Measurements from ENCODE around the gene SGK1.
"Not testable (repeated sequence)": the region's sequence is repeated elsewhere in the genome, so short reads cannot be mapped to it uniquely, and the experiment has no call there.

The SGK1 gene

DNA sequence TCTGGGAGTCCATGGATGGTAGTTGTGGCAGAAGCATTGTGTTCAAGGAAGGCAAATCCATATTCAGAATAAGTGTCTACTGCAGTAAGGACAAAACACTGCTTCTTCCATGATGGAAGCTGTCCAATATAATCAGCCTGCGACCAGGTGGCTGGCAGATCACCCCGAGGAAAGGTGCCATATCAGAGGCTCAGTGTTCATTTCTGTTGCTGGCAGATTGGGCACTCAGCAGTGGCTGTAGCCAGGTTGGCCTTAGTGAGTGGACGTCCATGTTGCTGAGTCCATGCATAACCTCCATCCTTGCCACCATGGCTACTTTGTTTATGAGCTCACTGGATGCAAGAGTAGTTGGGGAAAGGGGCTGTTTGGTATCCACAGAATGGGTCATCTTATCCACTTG, 130.2 kb downstream of the SGK1 start:
- H3K9me3 ChIP-seq (ENCODE audit: control insufficient read depth in 2 of 2, low read length in 2 of 2) = no peaks in the 10 kb centered on the region
- H3K4me3 ChIP-seq (ENCODE audit: low read length in 2 of 2) = no peak overlapping the region
- no peaks in the 10 kb centered on the region for H3K36me3 ChIP-seq (ENCODE audit: control insufficient read depth in 2 of 2, insufficient read depth in 2 of 2, low read length in 2 of 2)
- H3K9ac ChIP-seq (ENCODE audit: low read length in 2 of 2) = no peak overlapping the region
- no peaks in the 10 kb centered on the region for H3K4me1 ChIP-seq (ENCODE audit: control insufficient read depth, insufficient read depth, low read length)
- no peaks in the 10 kb centered on the region for H3K27me3 ChIP-seq (ENCODE audit: control insufficient read depth in 1 of 2, insufficient read depth in 2 of 2, low read length in 2 of 2)
- no peak overlapping the region for H3K27ac ChIP-seq (ENCODE audit: low read length)

DNA sequence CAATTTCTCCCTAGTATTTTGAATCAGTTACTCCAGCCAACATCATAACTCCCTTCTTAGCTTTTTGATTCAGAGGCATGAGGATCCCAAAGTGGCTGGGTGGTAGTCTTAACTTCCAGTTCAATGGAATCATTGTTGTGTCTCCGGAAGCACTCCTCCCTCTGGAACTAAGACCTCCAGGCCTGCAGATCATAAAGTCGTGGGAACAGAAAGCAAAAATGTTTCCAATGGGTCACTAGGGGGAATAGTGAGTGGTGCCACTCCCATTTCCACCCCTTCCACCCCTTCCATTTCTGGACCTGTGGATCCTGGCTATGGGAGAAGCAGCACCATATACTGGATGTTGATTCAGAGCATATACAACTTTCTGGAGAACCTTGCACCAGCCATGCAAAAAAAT, 130.8 kb downstream of the SGK1 start:
- no peaks in the 10 kb centered on the region for H3K36me3 ChIP-seq (ENCODE audit: control insufficient read depth in 2 of 2, insufficient read depth in 2 of 2, low read length in 2 of 2)
- H3K9ac ChIP-seq (ENCODE audit: low read length in 2 of 2) = no peak overlapping the region
- no peaks in the 10 kb centered on the region for H3K9me3 ChIP-seq (ENCODE audit: control insufficient read depth in 2 of 2, low read length in 2 of 2)
- no peak overlapping the region for H3K4me3 ChIP-seq (ENCODE audit: low read length in 2 of 2)
- no peaks in the 10 kb centered on the region for H3K4me1 ChIP-seq (ENCODE audit: control insufficient read depth, insufficient read depth, low read length)
- H3K27ac ChIP-seq (ENCODE audit: low read length) = no peak overlapping the region
- no peaks in the 10 kb centered on the region for H3K27me3 ChIP-seq (ENCODE audit: control insufficient read depth in 1 of 2, insufficient read depth in 2 of 2, low read length in 2 of 2)

- Histone ChIP-seq H3K4me3 (ENCODE audit: low read length in 2 of 2) (no peak overlapping the region), H3K36me3 (ENCODE audit: control insufficient read depth in 2 of 2, insufficient read depth in 2 of 2, low read length in 2 of 2) (no peaks in the 10 kb centered on the region), H3K27ac (ENCODE audit: low read length) (no peak overlapping the region), H3K27me3 (ENCODE audit: control insufficient read depth in 1 of 2, insufficient read depth in 2 of 2, low read length in 2 of 2) (no peaks in the 10 kb centered on the region), H3K9ac (ENCODE audit: low read length in 2 of 2) (no peak overlapping the region), H3K4me1 (ENCODE audit: control insufficient read depth, insufficient read depth, low read length) (no peaks in the 10 kb centered on the region), H3K9me3 (ENCODE audit: control insufficient read depth in 2 of 2, low read length in 2 of 2) (no peaks in the 10 kb centered on the region)
These were observed 131.6 kb downstream of the SGK1 start for GRCh38 chr6:134186355-134186754.

DNA sequence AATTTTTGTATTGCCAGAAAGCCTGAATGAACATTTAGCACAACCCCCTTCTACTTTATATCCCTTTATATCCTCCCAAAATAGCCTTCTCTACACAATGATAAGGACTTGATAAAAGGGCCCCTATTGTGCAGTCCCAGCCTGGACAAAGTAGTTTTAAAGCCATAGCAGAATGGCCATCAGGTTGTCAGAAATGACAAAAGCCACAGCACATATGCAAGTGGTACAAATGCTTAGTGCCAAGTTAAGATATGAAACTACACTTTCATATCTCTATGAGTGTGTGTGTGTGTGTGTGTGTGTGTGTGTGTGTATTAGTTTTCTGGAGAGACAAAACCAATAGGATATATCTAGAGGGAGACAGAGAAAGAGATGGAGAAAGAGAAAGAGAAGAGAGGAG, 132.6 kb downstream of the SGK1 start:
- H3K9ac ChIP-seq (ENCODE audit: low read length in 2 of 2) = no peak overlapping the region
- H3K4me3 ChIP-seq (ENCODE audit: low read length in 2 of 2) = no peak overlapping the region
- H3K36me3 ChIP-seq (ENCODE audit: control insufficient read depth in 2 of 2, insufficient read depth in 2 of 2, low read length in 2 of 2) = no peaks in the 10 kb centered on the region
- H3K27ac ChIP-seq (ENCODE audit: low read length) = no peak overlapping the region
- no peaks in the 10 kb centered on the region for H3K9me3 ChIP-seq (ENCODE audit: control insufficient read depth in 2 of 2, low read length in 2 of 2)
- H3K4me1 ChIP-seq (ENCODE audit: control insufficient read depth, insufficient read depth, low read length) = no peaks in the 10 kb centered on the region
- H3K27me3 ChIP-seq (ENCODE audit: control insufficient read depth in 1 of 2, insufficient read depth in 2 of 2, low read length in 2 of 2) = no peaks in the 10 kb centered on the region

GRCh38 chr6:134183844-134184243, 134.1 kb downstream of the SGK1 start:
- Histone ChIP-seq H3K27ac (ENCODE audit: low read length) (no peak overlapping the region), H3K4me1 (ENCODE audit: control insufficient read depth, insufficient read depth, low read length) (no peaks in the 10 kb centered on the region), H3K9ac (ENCODE audit: low read length in 2 of 2) (no peak overlapping the region)

GRCh38 chr6:134182528-134182927, 135.4 kb downstream of the SGK1 start:
- Histone ChIP-seq H3K27ac (ENCODE audit: low read length) (no peak overlapping the region), H3K4me1 (ENCODE audit: control insufficient read depth, insufficient read depth, low read length) (peaks cover 5% of the 10 kb centered on the region), H3K4me3 (ENCODE audit: low read length in 2 of 2) (no peak overlapping the region), H3K9me3 (ENCODE audit: control insufficient read depth in 2 of 2, low read length in 2 of 2) (no peaks in the 10 kb centered on the region), H3K9ac (ENCODE audit: low read length in 2 of 2) (no peak overlapping the region), H3K27me3 (ENCODE audit: control insufficient read depth in 1 of 2, insufficient read depth in 2 of 2, low read length in 2 of 2) (no peaks in the 10 kb centered on the region), H3K36me3 (ENCODE audit: control insufficient read depth in 2 of 2, insufficient read depth in 2 of 2, low read length in 2 of 2) (no peaks in the 10 kb centered on the region)

More at GRCh38 chr6:134183844-134184243, 134.1 kb downstream of the SGK1 start:
- no peaks in the 10 kb centered on the region for H3K9me3 ChIP-seq (ENCODE audit: control insufficient read depth in 2 of 2, low read length in 2 of 2)
- H3K4me3 ChIP-seq (ENCODE audit: low read length in 2 of 2) = no peak overlapping the region
- H3K36me3 ChIP-seq (ENCODE audit: control insufficient read depth in 2 of 2, insufficient read depth in 2 of 2, low read length in 2 of 2) = no peaks in the 10 kb centered on the region
- H3K27me3 ChIP-seq (ENCODE audit: control insufficient read depth in 1 of 2, insufficient read depth in 2 of 2, low read length in 2 of 2) = no peaks in the 10 kb centered on the region

DNA sequence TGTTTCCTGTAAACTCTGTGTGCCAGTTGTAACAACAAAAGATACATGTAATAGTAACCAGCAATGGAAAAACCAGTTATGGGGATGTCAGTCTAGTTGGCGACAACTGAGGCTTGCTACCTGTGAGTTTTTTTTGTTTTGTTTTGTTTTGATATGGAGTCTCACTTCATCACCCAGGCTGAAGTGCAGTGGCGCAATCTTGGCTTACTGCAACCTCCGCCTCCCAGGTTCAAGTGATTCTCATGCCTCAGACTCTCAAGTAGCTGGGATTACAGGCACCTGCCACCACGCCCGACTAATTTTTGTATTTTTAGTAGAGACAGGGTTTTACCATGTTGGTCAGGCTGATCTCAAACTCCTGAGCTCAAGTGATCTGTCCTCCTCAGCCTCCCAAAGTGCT, 136.2 kb downstream of the SGK1 start:
- not testable (repeated sequence) for H3K36me3 ChIP-seq (ENCODE audit: control insufficient read depth in 2 of 2, insufficient read depth in 2 of 2, low read length in 2 of 2); H3K4me3 ChIP-seq (ENCODE audit: low read length in 2 of 2); H3K9ac ChIP-seq (ENCODE audit: low read length in 2 of 2); H3K9me3 ChIP-seq (ENCODE audit: control insufficient read depth in 2 of 2, low read length in 2 of 2); H3K4me1 ChIP-seq (ENCODE audit: control insufficient read depth, insufficient read depth, low read length); H3K27me3 ChIP-seq (ENCODE audit: control insufficient read depth in 1 of 2, insufficient read depth in 2 of 2, low read length in 2 of 2); H3K27ac ChIP-seq (ENCODE audit: low read length)

- not testable (repeated sequence) for H3K4me3 ChIP-seq (ENCODE audit: low read length in 2 of 2); H3K27ac ChIP-seq (ENCODE audit: low read length); H3K4me1 ChIP-seq (ENCODE audit: control insufficient read depth, insufficient read depth, low read length); H3K36me3 ChIP-seq (ENCODE audit: control insufficient read depth in 2 of 2, insufficient read depth in 2 of 2, low read length in 2 of 2); H3K9ac ChIP-seq (ENCODE audit: low read length in 2 of 2); H3K9me3 ChIP-seq (ENCODE audit: control insufficient read depth in 2 of 2, low read length in 2 of 2); H3K27me3 ChIP-seq (ENCODE audit: control insufficient read depth in 1 of 2, insufficient read depth in 2 of 2, low read length in 2 of 2)
These were observed 136.7 kb downstream of the SGK1 start for GRCh38 chr6:134181251-134181650.

DNA sequence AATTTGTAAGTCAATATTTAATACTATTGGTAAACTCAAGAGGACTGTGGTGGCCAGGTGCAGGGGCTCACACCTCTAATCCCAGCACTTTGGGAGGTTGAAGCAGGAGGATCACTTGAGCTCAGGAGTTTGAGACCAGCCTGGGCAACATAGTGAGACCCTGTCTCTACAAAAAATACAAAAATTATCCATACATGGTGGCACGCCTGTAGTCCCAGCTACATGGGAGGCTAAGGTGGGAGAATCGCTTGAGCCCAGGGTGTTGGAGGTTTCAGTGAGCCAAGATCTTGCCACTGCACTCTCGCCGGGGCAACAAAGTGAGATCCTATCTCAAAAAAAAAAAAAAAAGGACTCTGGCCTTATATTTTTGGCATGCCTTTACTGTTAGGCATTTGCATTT, 137.4 kb downstream of the SGK1 start:
- H3K4me3 ChIP-seq (ENCODE audit: low read length in 2 of 2); H3K36me3 ChIP-seq (ENCODE audit: control insufficient read depth in 2 of 2, insufficient read depth in 2 of 2, low read length in 2 of 2); H3K9me3 ChIP-seq (ENCODE audit: control insufficient read depth in 2 of 2, low read length in 2 of 2); H3K9ac ChIP-seq (ENCODE audit: low read length in 2 of 2); H3K27me3 ChIP-seq (ENCODE audit: control insufficient read depth in 1 of 2, insufficient read depth in 2 of 2, low read length in 2 of 2); H3K27ac ChIP-seq (ENCODE audit: low read length): not testable (repeated sequence)
- H3K4me1 ChIP-seq (ENCODE audit: control insufficient read depth, insufficient read depth, low read length) = peaks cover 17% of the 10 kb centered on the region

DNA sequence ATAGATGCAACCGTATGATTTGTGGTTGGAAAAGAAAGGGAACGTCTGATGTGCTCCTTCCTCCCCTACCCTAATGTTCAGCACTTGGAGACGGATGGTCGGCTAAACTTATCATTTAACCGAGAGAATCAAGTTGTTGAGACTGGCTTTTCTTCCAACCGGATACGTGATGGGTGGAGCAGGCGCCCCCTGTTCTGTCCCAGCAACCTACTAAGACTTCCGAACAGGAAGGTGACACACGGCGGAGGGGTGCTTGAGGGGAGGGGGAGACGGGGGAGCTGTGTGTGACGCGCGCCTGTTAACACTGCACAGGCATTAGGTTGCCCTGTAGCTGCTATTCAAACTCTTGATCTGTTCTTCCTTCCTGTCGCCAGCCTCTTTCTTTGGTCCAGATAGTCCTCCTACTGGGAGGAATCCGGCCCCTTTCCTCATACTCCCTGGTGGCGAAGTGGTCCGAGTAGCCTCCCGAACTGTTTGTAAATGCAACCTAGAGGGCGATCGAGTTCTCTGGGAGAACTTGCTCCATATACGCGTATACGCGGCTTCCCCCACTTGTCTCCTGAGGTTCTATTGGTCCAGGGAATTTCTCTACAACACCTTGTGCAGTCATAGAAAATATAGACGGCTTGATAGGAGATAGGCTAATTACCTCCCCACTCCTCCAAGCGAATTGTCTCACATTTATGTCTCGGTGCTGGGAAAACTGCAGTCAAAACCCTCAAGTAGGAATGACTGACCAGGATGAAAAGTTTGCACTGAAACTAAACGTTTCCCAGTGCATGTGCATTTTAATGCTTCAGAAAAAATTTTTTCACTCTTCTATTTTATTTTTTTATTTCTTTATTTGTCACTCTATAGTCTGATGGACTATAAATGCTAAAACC, 139.5 kb downstream of the SGK1 start:
- peak overlapping the region in 1 of 2 donors; percentile 51 for H3K9ac ChIP-seq (ENCODE audit: low read length in 2 of 2)
- no peaks in the 10 kb centered on the region for H3K27me3 ChIP-seq (ENCODE audit: control insufficient read depth in 1 of 2, insufficient read depth in 2 of 2, low read length in 2 of 2)
- no peaks in the 10 kb centered on the region for H3K36me3 ChIP-seq (ENCODE audit: control insufficient read depth in 2 of 2, insufficient read depth in 2 of 2, low read length in 2 of 2)
- peak overlapping the region; percentile 36 to 59 for H3K4me3 ChIP-seq (ENCODE audit: low read length in 2 of 2)
- H3K27ac ChIP-seq (ENCODE audit: low read length) = no peak overlapping the region
- no peaks in the 10 kb centered on the region for H3K9me3 ChIP-seq (ENCODE audit: control insufficient read depth in 2 of 2, low read length in 2 of 2)
- H3K4me1 ChIP-seq (ENCODE audit: control insufficient read depth, insufficient read depth, low read length) = peaks cover 19% of the 10 kb centered on the region

GRCh38 chr6:134177753-134178160, 140.2 kb downstream of the SGK1 start:
- Histone ChIP-seq H3K9me3 (ENCODE audit: control insufficient read depth in 2 of 2, low read length in 2 of 2) (no peaks in the 10 kb centered on the region), H3K27ac (ENCODE audit: low read length) (no peak overlapping the region), H3K4me3 (ENCODE audit: low read length in 2 of 2) (peak overlapping the region in 1 of 2 donors; percentile 59), H3K4me1 (ENCODE audit: control insufficient read depth, insufficient read depth, low read length) (peaks cover 19% of the 10 kb centered on the region), H3K27me3 (ENCODE audit: control insufficient read depth in 1 of 2, insufficient read depth in 2 of 2, low read length in 2 of 2) (no peaks in the 10 kb centered on the region), H3K36me3 (ENCODE audit: control insufficient read depth in 2 of 2, insufficient read depth in 2 of 2, low read length in 2 of 2) (no peaks in the 10 kb centered on the region), H3K9ac (ENCODE audit: low read length in 2 of 2) (no peak overlapping the region)

Data from stomach smooth muscle (tissue), 2 donors.